Measurements from ENCODE around the gene FHL1.

Gene FHL1

GRCh38 chrX:136251041-136251991 is 104.0 kb downstream of the FHL1 start, which contains the start of gene MAP7D3:
MAP7D3 (minus strand) TSS chrX:136251400; CDS start chrX:136251358, 42 bp downstream.
- Histone ChIP-seq H3K27ac (peak within 1 kb of the TSS; percentile 40; the same call in 1 of the 2 replicates), H3K9ac (peak within 1 kb of the TSS; percentile 85)

GRCh38 chrX:136255541-136255940 is 108.2 kb downstream of the FHL1 start:
- Histone ChIP-seq H3K4me1 (ENCODE audit: low read depth, poor library complexity, severe bottlenecking) (peaks cover 4% of the 10 kb centered on the region), H3K9ac (no peak overlapping the region), H3K4me2 (no peak overlapping the region), H3K27ac (no peak overlapping the region), H2AFZ (ENCODE audit: low read depth) (no peak overlapping the region), H4K20me1 (ENCODE audit: insufficient read depth) (no peaks in the 10 kb centered on the region), H3K4me3 (IDR thresholded peaks at IDR 0.05; ENCODE audit: insufficient read depth, low read depth, low read length) (no peak overlapping the region), H3K79me2 (ENCODE audit: insufficient read depth, low read depth) (peaks cover under 1% of the 10 kb centered on the region; the same call in 1 of the 2 replicates), H3K27me3 (ENCODE audit: insufficient read depth, low read depth) (no peaks in the 10 kb centered on the region), H3K36me3 (ENCODE audit: insufficient read depth) (no peaks in the 10 kb centered on the region)
- no peak for TF ChIP-seq CTCF (conservative IDR thresholded peaks at IDR 0.05; ENCODE audit: low read depth, low read length)

More at GRCh38 chrX:136251041-136251991, 104.0 kb downstream of the FHL1 start, which contains the start of gene MAP7D3:
- Histone ChIP-seq H4K20me1 (ENCODE audit: insufficient read depth) (no peaks in the 10 kb centered on the region), H2AFZ (ENCODE audit: low read depth) (peak within 1 kb of the TSS; percentile 66), H3K79me2 (ENCODE audit: insufficient read depth, low read depth) (peaks cover 22% of the 10 kb centered on the region; the same call in 1 of the 2 replicates), H3K36me3 (ENCODE audit: insufficient read depth) (no peaks in the 10 kb centered on the region), H3K27me3 (ENCODE audit: insufficient read depth, low read depth) (no peaks in the 10 kb centered on the region), H3K4me3 (IDR thresholded peaks at IDR 0.05; ENCODE audit: insufficient read depth, low read depth, low read length) (no peak within 1 kb of the TSS), H3K4me1 (ENCODE audit: low read depth, poor library complexity, severe bottlenecking) (peaks cover 15% of the 10 kb centered on the region), H3K4me2 (peak within 1 kb of the TSS; percentile 76; the same call in 1 of the 2 replicates)
- no peak for TF ChIP-seq CTCF (conservative IDR thresholded peaks at IDR 0.05; ENCODE audit: low read depth, low read length)

GRCh38 chrX:136256026-136256425 is 108.7 kb downstream of the FHL1 start:
- no peak overlapping the region for H3K27ac ChIP-seq
- H4K20me1 ChIP-seq (ENCODE audit: insufficient read depth): no peaks in the 10 kb centered on the region
- H3K4me3 ChIP-seq (IDR thresholded peaks at IDR 0.05; ENCODE audit: insufficient read depth, low read depth, low read length): no peak overlapping the region
- TF ChIP-seq CTCF (conservative IDR thresholded peaks at IDR 0.05; ENCODE audit: low read depth, low read length): no peak
- no peaks in the 10 kb centered on the region for H3K36me3 ChIP-seq (ENCODE audit: insufficient read depth)
- H3K27me3 ChIP-seq (ENCODE audit: insufficient read depth, low read depth): no peaks in the 10 kb centered on the region
- H3K79me2 ChIP-seq (ENCODE audit: insufficient read depth, low read depth): no peaks in the 10 kb centered on the region
- no peak overlapping the region for H3K4me2 ChIP-seq
- no peak overlapping the region for H3K9ac ChIP-seq
- H3K4me1 ChIP-seq (ENCODE audit: low read depth, poor library complexity, severe bottlenecking): peaks cover 4% of the 10 kb centered on the region
- no peak overlapping the region for H2AFZ ChIP-seq (ENCODE audit: low read depth)

- Histone ChIP-seq H3K4me3 (IDR thresholded peaks at IDR 0.05; ENCODE audit: insufficient read depth, low read depth, low read length) (no peak overlapping the region), H4K20me1 (ENCODE audit: insufficient read depth) (no peaks in the 10 kb centered on the region), H3K36me3 (ENCODE audit: insufficient read depth) (no peaks in the 10 kb centered on the region), H3K4me1 (ENCODE audit: low read depth, poor library complexity, severe bottlenecking) (no peaks in the 10 kb centered on the region), H3K27ac (no peak overlapping the region), H2AFZ (ENCODE audit: low read depth) (no peak overlapping the region), H3K4me2 (no peak overlapping the region), H3K79me2 (ENCODE audit: insufficient read depth, low read depth) (no peaks in the 10 kb centered on the region), H3K27me3 (ENCODE audit: insufficient read depth, low read depth) (no peaks in the 10 kb centered on the region), H3K9ac (no peak overlapping the region)
- no peak for TF ChIP-seq CTCF (conservative IDR thresholded peaks at IDR 0.05; ENCODE audit: low read depth, low read length)
These were observed 111.6 kb downstream of the FHL1 start for GRCh38 chrX:136258951-136259350.
